ENCODE data around the gene CSF2RB. TPM values are rescaled to one million over a fixed set of nuclear protein-coding genes. Genes with fewer than 3 reads are reported as not detected.

The CSF2RB gene
- total RNA-seq, 1 donor from 2014 or later, result 4.9 TPM

GRCh38 chr22:36874309-36874696 lies 39.1 kb upstream of the CSF2RB start:
- Mint-ChIP-seq H3K36me3 (ENCODE audit: low read depth) (peaks cover 58% of the 10 kb centered on the region), H3K9me3 (peaks cover 4% of the 10 kb centered on the region), H3K4me1 (ENCODE audit: low read depth) (peaks cover 22% of the 10 kb centered on the region), H3K27ac (peak overlapping the region; percentile 86), H3K4me3 (ENCODE audit: low read depth) (no peak overlapping the region), H3K27me3 (ENCODE audit: low read depth) (no peaks in the 10 kb centered on the region)
- DNase-seq (ENCODE audit: low spot score), result no peak
- intact Hi-C loops (cut with micrococcal nuclease), result loop anchor here (1.0 to 5.0 kb wide), 3 partner anchors 11 to 103 kb away; no protein-coding TSS in a partner anchor

GRCh38 chr22:36874736-36875135 lies 38.7 kb upstream of the CSF2RB start:
- Mint-ChIP-seq H3K27me3 (ENCODE audit: low read depth) (no peaks in the 10 kb centered on the region), H3K4me3 (ENCODE audit: low read depth) (no peak overlapping the region), H3K27ac (peak overlapping the region; percentile 86), H3K9me3 (peaks cover 9% of the 10 kb centered on the region), H3K36me3 (ENCODE audit: low read depth) (peaks cover 63% of the 10 kb centered on the region), H3K4me1 (ENCODE audit: low read depth) (peaks cover 22% of the 10 kb centered on the region)
- DNase-seq (ENCODE audit: low spot score), result no peak
- intact Hi-C loops (cut with micrococcal nuclease), result loop anchor here (1.0 to 5.0 kb wide), 3 partner anchors 11 to 103 kb away; no protein-coding TSS in a partner anchor

GRCh38 chr22:36875741-36876140 lies 37.7 kb upstream of the CSF2RB start:
- H3K9me3 Mint-ChIP-seq, result peaks cover 19% of the 10 kb centered on the region
- peaks cover 22% of the 10 kb centered on the region for H3K4me1 Mint-ChIP-seq (ENCODE audit: low read depth)
- H3K27ac Mint-ChIP-seq, result no peak overlapping the region

GRCh38 chr22:36879775-36880174 lies 33.7 kb upstream of the CSF2RB start:
- intact Hi-C loops (cut with micrococcal nuclease), result no loop called here

More at GRCh38 chr22:36875741-36876140, 37.7 kb upstream of the CSF2RB start:
- no peaks in the 10 kb centered on the region for H3K27me3 Mint-ChIP-seq (ENCODE audit: low read depth)
- H3K4me3 Mint-ChIP-seq (ENCODE audit: low read depth), result no peak overlapping the region
- peaks cover 71% of the 10 kb centered on the region for H3K36me3 Mint-ChIP-seq (ENCODE audit: low read depth)
- intact Hi-C loops (cut with micrococcal nuclease), result no loop called here
- no peak for DNase-seq (ENCODE audit: low spot score)

GRCh38 chr22:36881504-36882245 lies 31.8 kb upstream of the CSF2RB start:
- intact Hi-C loops (cut with micrococcal nuclease), result no loop called here
- no peaks in the 10 kb centered on the region for H3K27me3 Mint-ChIP-seq (ENCODE audit: low read depth)
- H3K4me3 Mint-ChIP-seq (ENCODE audit: low read depth), result no peak overlapping the region
- H3K9me3 Mint-ChIP-seq, result peaks cover 52% of the 10 kb centered on the region
- H3K36me3 Mint-ChIP-seq (ENCODE audit: low read depth), result peaks cover 51% of the 10 kb centered on the region
- peak overlapping the region; percentile 73 for H3K27ac Mint-ChIP-seq
- no peak for DNase-seq (ENCODE audit: low spot score)
- peaks cover 19% of the 10 kb centered on the region for H3K4me1 Mint-ChIP-seq (ENCODE audit: low read depth)

More at GRCh38 chr22:36879775-36880174, 33.7 kb upstream of the CSF2RB start:
- no peak overlapping the region for H3K27ac Mint-ChIP-seq
- H3K9me3 Mint-ChIP-seq, result peaks cover 45% of the 10 kb centered on the region
- DNase-seq (ENCODE audit: low spot score), result no peak
- H3K4me3 Mint-ChIP-seq (ENCODE audit: low read depth), result no peak overlapping the region
- H3K36me3 Mint-ChIP-seq (ENCODE audit: low read depth), result peaks cover 62% of the 10 kb centered on the region
- H3K27me3 Mint-ChIP-seq (ENCODE audit: low read depth), result no peaks in the 10 kb centered on the region
- peaks cover 11% of the 10 kb centered on the region for H3K4me1 Mint-ChIP-seq (ENCODE audit: low read depth)

- no peak overlapping the region for H3K4me3 Mint-ChIP-seq (ENCODE audit: low read depth)
- H3K36me3 Mint-ChIP-seq (ENCODE audit: low read depth), result peaks cover 25% of the 10 kb centered on the region
- peaks cover 52% of the 10 kb centered on the region for H3K9me3 Mint-ChIP-seq
- intact Hi-C loops (cut with micrococcal nuclease), result loop anchor here (1.0 to 2.0 kb wide), 3 partner anchors 10 to 24 kb away; partner anchors contain the start of gene NCF4
- H3K27me3 Mint-ChIP-seq (ENCODE audit: low read depth), result peaks cover 2% of the 10 kb centered on the region
- H3K4me1 Mint-ChIP-seq (ENCODE audit: low read depth), result peaks cover 26% of the 10 kb centered on the region
- H3K27ac Mint-ChIP-seq, result peak overlapping the region; percentile 60
- DNase-seq (ENCODE audit: low spot score), result no peak
Measured at GRCh38 chr22:36884349-36885158, 28.9 kb upstream of the CSF2RB start.

GRCh38 chr22:36885474-36885873 lies 28.0 kb upstream of the CSF2RB start:
- no peak for DNase-seq (ENCODE audit: low spot score)
- peaks cover 2% of the 10 kb centered on the region for H3K27me3 Mint-ChIP-seq (ENCODE audit: low read depth)
- H3K4me3 Mint-ChIP-seq (ENCODE audit: low read depth), result no peak overlapping the region
- H3K36me3 Mint-ChIP-seq (ENCODE audit: low read depth), result peaks cover 18% of the 10 kb centered on the region
- H3K27ac Mint-ChIP-seq, result no peak overlapping the region
- H3K9me3 Mint-ChIP-seq, result peaks cover 43% of the 10 kb centered on the region
- H3K4me1 Mint-ChIP-seq (ENCODE audit: low read depth), result peaks cover 26% of the 10 kb centered on the region
- intact Hi-C loops (cut with micrococcal nuclease), result loop anchor here (1.0 to 2.0 kb wide), 3 partner anchors 11 to 25 kb away; partner anchors contain the start of gene NCF4

- H3K27ac Mint-ChIP-seq, result no peak overlapping the region
- DNase-seq (ENCODE audit: low spot score), result no peak
- peaks cover 38% of the 10 kb centered on the region for H3K9me3 Mint-ChIP-seq
- peaks cover 26% of the 10 kb centered on the region for H3K4me1 Mint-ChIP-seq (ENCODE audit: low read depth)
- intact Hi-C loops (cut with micrococcal nuclease), result no loop called here
- H3K36me3 Mint-ChIP-seq (ENCODE audit: low read depth), result peaks cover 14% of the 10 kb centered on the region
- peaks cover 2% of the 10 kb centered on the region for H3K27me3 Mint-ChIP-seq (ENCODE audit: low read depth)
- no peak overlapping the region for H3K4me3 Mint-ChIP-seq (ENCODE audit: low read depth)
Measured at GRCh38 chr22:36886016-36886415, 27.4 kb upstream of the CSF2RB start.

- Mint-ChIP-seq H3K9me3 (peaks cover 27% of the 10 kb centered on the region), H3K36me3 (ENCODE audit: low read depth) (peaks cover 7% of the 10 kb centered on the region), H3K4me3 (ENCODE audit: low read depth) (no peak overlapping the region), H3K4me1 (ENCODE audit: low read depth) (peaks cover 26% of the 10 kb centered on the region), H3K27ac (peak overlapping the region; percentile 67), H3K27me3 (ENCODE audit: low read depth) (peaks cover 7% of the 10 kb centered on the region)
- DNase-seq (ENCODE audit: low spot score), result no peak
- intact Hi-C loops (cut with micrococcal nuclease), result no loop called here
Measured at GRCh38 chr22:36887162-36887561, 26.3 kb upstream of the CSF2RB start.

- intact Hi-C loops (cut with micrococcal nuclease), result no loop called here
- H3K27me3 Mint-ChIP-seq (ENCODE audit: low read depth), result peaks cover 7% of the 10 kb centered on the region
- H3K27ac Mint-ChIP-seq, result peak overlapping the region; percentile 10
Measured at GRCh38 chr22:36891646-36892045, 21.8 kb upstream of the CSF2RB start.

GRCh38 chr22:36892292-36892691 lies 21.1 kb upstream of the CSF2RB start:
- Mint-ChIP-seq H3K4me3 (ENCODE audit: low read depth) (no peak overlapping the region), H3K27ac (no peak overlapping the region), H3K27me3 (ENCODE audit: low read depth) (peaks cover 7% of the 10 kb centered on the region), H3K36me3 (ENCODE audit: low read depth) (peaks cover 7% of the 10 kb centered on the region), H3K9me3 (peaks cover 23% of the 10 kb centered on the region), H3K4me1 (ENCODE audit: low read depth) (peaks cover 26% of the 10 kb centered on the region)
- DNase-seq (ENCODE audit: low spot score), result no peak
- intact Hi-C loops (cut with micrococcal nuclease), result no loop called here

More at GRCh38 chr22:36891646-36892045, 21.8 kb upstream of the CSF2RB start:
- peaks cover 26% of the 10 kb centered on the region for H3K4me1 Mint-ChIP-seq (ENCODE audit: low read depth)
- peaks cover 7% of the 10 kb centered on the region for H3K36me3 Mint-ChIP-seq (ENCODE audit: low read depth)
- no peak overlapping the region for H3K4me3 Mint-ChIP-seq (ENCODE audit: low read depth)
- DNase-seq (ENCODE audit: low spot score), result no peak
- peaks cover 19% of the 10 kb centered on the region for H3K9me3 Mint-ChIP-seq

- peaks cover 24% of the 10 kb centered on the region for H3K4me1 Mint-ChIP-seq (ENCODE audit: low read depth)
- peaks cover 19% of the 10 kb centered on the region for H3K9me3 Mint-ChIP-seq
- no peak for DNase-seq (ENCODE audit: low spot score)
- H3K27ac Mint-ChIP-seq, result no peak overlapping the region
- intact Hi-C loops (cut with micrococcal nuclease), result no loop called here
- H3K4me3 Mint-ChIP-seq (ENCODE audit: low read depth), result no peak overlapping the region
- peaks cover 7% of the 10 kb centered on the region for H3K36me3 Mint-ChIP-seq (ENCODE audit: low read depth)
- peaks cover 9% of the 10 kb centered on the region for H3K27me3 Mint-ChIP-seq (ENCODE audit: low read depth)
Measured at GRCh38 chr22:36893262-36893661, 20.2 kb upstream of the CSF2RB start.

Data from activated T-helper 2 cell treated with anti-CD3 and anti-CD28 coated beads, Interferon-gamma antibody, Interleukin-2, Interleukin-4, amounts not matched to agents 10 μg/mL and 5 μg/mL and 100 μg/mL, durations not matched to agents 14 hours and 24 hours and 36 hours (primary cell).